Thyroid gland (tissue), 4 donors: ENCODE measurements around the gene CSTPP1.

ENCODE experiments used
- POLR2A ChIP-seq, 2 donors: fragments of 450-650 bp; IDR thresholded peaks; one replicate each; pipeline ENCODE4 v1.6.1; 2017; ENCODE audit warnings: antibody characterized with exemption in 2 of 2, mild to moderate bottlenecking in 2 of 2, moderate library complexity in 1 of 2
- TF ChIP-seq, protein P1 (sequence below), 6 experiments: fragments of 200-600 bp in 3 of 6; fragments of 450-650 bp in 3 of 6; sonication (generic) in 3 of 6; IDR thresholded peaks; one replicate each; pipeline ENCODE4 v1.5.1; 2016 to 2019; ENCODE audit warnings: antibody characterized with exemption in 6 of 6, mild to moderate bottlenecking in 2 of 6, inconsistent platforms in 1 of 6, moderate library complexity in 1 of 6

GRCh38 chr11:47188259-47188658 lies 251.7 kb downstream of the CSTPP1 start:
- TF ChIP-seq, protein P1, sequence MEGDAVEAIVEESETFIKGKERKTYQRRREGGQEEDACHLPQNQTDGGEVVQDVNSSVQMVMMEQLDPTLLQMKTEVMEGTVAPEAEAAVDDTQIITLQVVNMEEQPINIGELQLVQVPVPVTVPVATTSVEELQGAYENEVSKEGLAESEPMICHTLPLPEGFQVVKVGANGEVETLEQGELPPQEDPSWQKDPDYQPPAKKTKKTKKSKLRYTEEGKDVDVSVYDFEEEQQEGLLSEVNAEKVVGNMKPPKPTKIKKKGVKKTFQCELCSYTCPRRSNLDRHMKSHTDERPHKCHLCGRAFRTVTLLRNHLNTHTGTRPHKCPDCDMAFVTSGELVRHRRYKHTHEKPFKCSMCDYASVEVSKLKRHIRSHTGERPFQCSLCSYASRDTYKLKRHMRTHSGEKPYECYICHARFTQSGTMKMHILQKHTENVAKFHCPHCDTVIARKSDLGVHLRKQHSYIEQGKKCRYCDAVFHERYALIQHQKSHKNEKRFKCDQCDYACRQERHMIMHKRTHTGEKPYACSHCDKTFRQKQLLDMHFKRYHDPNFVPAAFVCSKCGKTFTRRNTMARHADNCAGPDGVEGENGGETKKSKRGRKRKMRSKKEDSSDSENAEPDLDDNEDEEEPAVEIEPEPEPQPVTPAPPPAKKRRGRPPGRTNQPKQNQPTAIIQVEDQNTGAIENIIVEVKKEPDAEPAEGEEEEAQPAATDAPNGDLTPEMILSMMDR (IDR thresholded peaks at IDR 0.05) = no peak
- no peak for TF ChIP-seq POLR2A (IDR thresholded peaks at IDR 0.05)
